GM12878 (cell line): ENCODE data around the gene MLPH.

ENCODE experiments used
- ETV6 ChIP-seq, 2 experiments: fragments of 450-650 bp in 1 of 2; IDR thresholded peaks in 1 of 2; conservative IDR thresholded peaks in 1 of 2; 2 replicates each; pipeline ENCODE4 v1.6.1; 2014; ENCODE audit warnings: antibody characterized with exemption in 1 of 2, borderline replicate concordance in 1 of 2, low read depth in 1 of 2, mild to moderate bottlenecking in 1 of 2, moderate library complexity in 1 of 2
- SREBF2 ChIP-seq: IDR thresholded peaks from 2 replicates; pipeline ENCODE4 v1.6.1; 2012; ENCODE audit warnings: mild to moderate bottlenecking, low read length
- USF2 ChIP-seq: IDR thresholded peaks from 2 replicates; pipeline ENCODE4 v1.6.1; 2011; ENCODE audit warnings: low read depth, low read length, improper control_type of control experiment, borderline replicate concordance
- TF ChIP-seq, protein P1 (sequence below), 3 experiments: IDR thresholded peaks in 2 of 3; conservative IDR thresholded peaks in 1 of 3; 2 replicates each; pipeline ENCODE4 v1.5.1; 2011; ENCODE audit warnings: low read depth in 3 of 3, low read length in 3 of 3, mild to moderate bottlenecking in 3 of 3, control low read depth in 2 of 3, moderate library complexity in 2 of 3, inconsistent platforms in 1 of 3, mixed read lengths in 1 of 3; ENCODE audit not compliant: control insufficient read depth in 2 of 3, insufficient read depth in 1 of 3; ENCODE audit errors: extremely low read depth in 1 of 3

- TF ChIP-seq, protein P1, sequence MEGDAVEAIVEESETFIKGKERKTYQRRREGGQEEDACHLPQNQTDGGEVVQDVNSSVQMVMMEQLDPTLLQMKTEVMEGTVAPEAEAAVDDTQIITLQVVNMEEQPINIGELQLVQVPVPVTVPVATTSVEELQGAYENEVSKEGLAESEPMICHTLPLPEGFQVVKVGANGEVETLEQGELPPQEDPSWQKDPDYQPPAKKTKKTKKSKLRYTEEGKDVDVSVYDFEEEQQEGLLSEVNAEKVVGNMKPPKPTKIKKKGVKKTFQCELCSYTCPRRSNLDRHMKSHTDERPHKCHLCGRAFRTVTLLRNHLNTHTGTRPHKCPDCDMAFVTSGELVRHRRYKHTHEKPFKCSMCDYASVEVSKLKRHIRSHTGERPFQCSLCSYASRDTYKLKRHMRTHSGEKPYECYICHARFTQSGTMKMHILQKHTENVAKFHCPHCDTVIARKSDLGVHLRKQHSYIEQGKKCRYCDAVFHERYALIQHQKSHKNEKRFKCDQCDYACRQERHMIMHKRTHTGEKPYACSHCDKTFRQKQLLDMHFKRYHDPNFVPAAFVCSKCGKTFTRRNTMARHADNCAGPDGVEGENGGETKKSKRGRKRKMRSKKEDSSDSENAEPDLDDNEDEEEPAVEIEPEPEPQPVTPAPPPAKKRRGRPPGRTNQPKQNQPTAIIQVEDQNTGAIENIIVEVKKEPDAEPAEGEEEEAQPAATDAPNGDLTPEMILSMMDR (IDR thresholded peaks at IDR 0.05 in 2 of 3, conservative IDR thresholded peaks at IDR 0.05 in 1 of 3; ENCODE audit: control insufficient read depth in 2 of 3, extremely low read depth in 1 of 3, insufficient read depth in 1 of 3, low read depth in 3 of 3, low read length in 3 of 3): no peak
- no peak for TF ChIP-seq SREBF2
- no peak for TF ChIP-seq ETV6 (conservative IDR thresholded peaks at IDR 0.05 in 1 of 2, IDR thresholded peaks at IDR 0.05 in 1 of 2; ENCODE audit: borderline replicate concordance in 1 of 2, low read depth in 1 of 2)
- no peak for TF ChIP-seq USF2
Observed at GRCh38 chr2:237490795-237491194, 3.7 kb downstream of the MLPH start.
